ENCODE measurements around the gene ZBED4. TPM values are rescaled to one million over a fixed set of nuclear protein-coding genes. Genes with fewer than 3 reads are reported as not detected.

The ZBED4 gene
- total RNA-seq, 1 experiment from 2014 or later = 23.0 TPM

DNA sequence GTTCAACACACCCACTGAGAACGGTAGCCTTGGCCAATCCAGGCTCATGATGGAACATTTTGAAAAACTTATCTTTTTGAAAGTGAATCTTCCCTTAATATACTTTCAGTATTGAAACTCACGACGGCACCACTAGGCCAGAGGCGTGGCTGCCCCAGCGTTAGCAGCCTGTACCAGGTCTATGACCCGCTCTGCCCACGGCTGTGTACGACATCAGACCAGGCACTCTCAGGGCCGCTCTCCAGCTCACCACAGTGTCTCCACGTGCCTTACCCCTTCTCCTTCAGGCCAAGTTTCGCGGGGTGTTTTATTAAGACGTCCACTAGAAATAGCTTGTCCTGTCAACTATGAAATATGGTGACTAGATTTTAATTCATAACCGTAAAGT, 33.4 kb downstream of the ZBED4 start:
- H4K91ac ChIP-seq (ENCODE audit: insufficient read length, low read depth, low read length) = no peak overlapping the region
- no peaks in the 10 kb centered on the region for H3K79me1 ChIP-seq (ENCODE audit: insufficient read depth, low read depth, low read length, poor library complexity, severe bottlenecking)
- H4K8ac ChIP-seq (replicated peaks; ENCODE audit: insufficient read length, low read depth, low read length) = no peak overlapping the region
- no peak overlapping the region for H3K23ac ChIP-seq (ENCODE audit: insufficient read length, low read depth, low read length)
- TF ChIP-seq, protein P1, sequence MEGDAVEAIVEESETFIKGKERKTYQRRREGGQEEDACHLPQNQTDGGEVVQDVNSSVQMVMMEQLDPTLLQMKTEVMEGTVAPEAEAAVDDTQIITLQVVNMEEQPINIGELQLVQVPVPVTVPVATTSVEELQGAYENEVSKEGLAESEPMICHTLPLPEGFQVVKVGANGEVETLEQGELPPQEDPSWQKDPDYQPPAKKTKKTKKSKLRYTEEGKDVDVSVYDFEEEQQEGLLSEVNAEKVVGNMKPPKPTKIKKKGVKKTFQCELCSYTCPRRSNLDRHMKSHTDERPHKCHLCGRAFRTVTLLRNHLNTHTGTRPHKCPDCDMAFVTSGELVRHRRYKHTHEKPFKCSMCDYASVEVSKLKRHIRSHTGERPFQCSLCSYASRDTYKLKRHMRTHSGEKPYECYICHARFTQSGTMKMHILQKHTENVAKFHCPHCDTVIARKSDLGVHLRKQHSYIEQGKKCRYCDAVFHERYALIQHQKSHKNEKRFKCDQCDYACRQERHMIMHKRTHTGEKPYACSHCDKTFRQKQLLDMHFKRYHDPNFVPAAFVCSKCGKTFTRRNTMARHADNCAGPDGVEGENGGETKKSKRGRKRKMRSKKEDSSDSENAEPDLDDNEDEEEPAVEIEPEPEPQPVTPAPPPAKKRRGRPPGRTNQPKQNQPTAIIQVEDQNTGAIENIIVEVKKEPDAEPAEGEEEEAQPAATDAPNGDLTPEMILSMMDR (conservative IDR thresholded peaks at IDR 0.05) = no peak
- no peak overlapping the region for H2BK5ac ChIP-seq (ENCODE audit: insufficient read length, low read length)
- Mint-ChIP-seq H3K9me3 (peaks cover 25 to 32% of the 10 kb centered on the region in 2 experiments), H3K36me3 (ENCODE audit: insufficient read depth in 1 of 3, low read depth in 3 of 3) (peaks cover 74 to 90% (median 87%) of the 10 kb centered on the region in 3 experiments), H3K27ac (no peak overlapping the region), H3K27me3 (ENCODE audit: low read depth) (no peaks in the 10 kb centered on the region), H3K4me3 (no peak overlapping the region), H3K4me1 (no peaks in the 10 kb centered on the region; a peak in 1 of 4 replicates)
- H2BK12ac ChIP-seq (ENCODE audit: insufficient read length, low read depth, low read length) = no peak overlapping the region
- H3K18ac ChIP-seq (ENCODE audit: insufficient read length, low read depth, low read length) = no peak overlapping the region
- H3K79me2 ChIP-seq (ENCODE audit: insufficient read depth, low read length) = no peaks in the 10 kb centered on the region; the same call in 1 of the 2 replicates
- no peak overlapping the region for H2BK15ac ChIP-seq (ENCODE audit: low read depth, low read length)
- no peak overlapping the region for H3K4me2 ChIP-seq (ENCODE audit: insufficient read depth, insufficient read length, low read length)
- no peak overlapping the region for H3K14ac ChIP-seq (ENCODE audit: insufficient read depth, low read length)
- H3K9ac ChIP-seq (ENCODE audit: extremely low read depth, insufficient read length, low read length) = no peak overlapping the region
- no peak overlapping the region for H4K5ac ChIP-seq (ENCODE audit: insufficient read length, low read depth, low read length)
- no peak for DNase-seq
- no CpG with 5 or more reads among the region's 14 CpGs for WGBS (ENCODE audit: extremely low coverage, insufficient read length, low lambda C conversion rate)
- H2AK5ac ChIP-seq (ENCODE audit: insufficient read length, low read length) = no peak overlapping the region
- H3K27ac ChIP-seq (ENCODE audit: insufficient read length, low read depth, low read length) = no peak overlapping the region
- peaks cover 4% of the 10 kb centered on the region for H4K20me1 ChIP-seq (ENCODE audit: control insufficient read depth, insufficient read depth, insufficient read length)
- H2AFZ ChIP-seq (ENCODE audit: low read length) = no peak overlapping the region
- no peak overlapping the region for H3T11ph ChIP-seq (ENCODE audit: low read length)
- no peak overlapping the region for H2BK20ac ChIP-seq (ENCODE audit: low read depth, low read length, poor library complexity, severe bottlenecking)
- no peaks in the 10 kb centered on the region for H3K4me1 ChIP-seq (ENCODE audit: insufficient read depth, low read length)
- H3K4ac ChIP-seq (ENCODE audit: low read depth, low read length) = no peak overlapping the region
- no peak overlapping the region for H3K56ac ChIP-seq (ENCODE audit: insufficient read length, low read depth, low read length)
- no peak overlapping the region for H2BK120ac ChIP-seq (ENCODE audit: low read depth, low read length, poor library complexity, severe bottlenecking)
- H3K27me3 ChIP-seq (ENCODE audit: insufficient read depth, low read length) = no peaks in the 10 kb centered on the region
- H3K9me3 ChIP-seq (ENCODE audit: control insufficient read depth, low read depth, low read length) = no peaks in the 10 kb centered on the region
- no peaks in the 10 kb centered on the region for H3K23me2 ChIP-seq (ENCODE audit: insufficient read length, low read depth, low read length, poor library complexity, severe bottlenecking)

Measured in H9 (cell line).